Stimulated activated naive CD8-positive, alpha-beta T cell treated with anti-CD3 and anti-CD28 coated beads, Interleukin-15, Interleukin-2, amounts not matched to agents 100 ng/mL and 50 ng/mL, for 24 hours (primary cell): Measurements from ENCODE around the gene LEMD1.
A peak's percentile ranks its signal among the peaks of the same experiment; 100 is the strongest.
"Not testable (repeated sequence)": the region's sequence is repeated elsewhere in the genome, so short reads cannot be mapped to it uniquely, and the experiment has no call there.

ENCODE experiments used
- H3K27ac Mint-ChIP-seq: one replicate; pipeline ENCODE4 v1.8.0; 2021; ENCODE audit warnings: mild to moderate bottlenecking, mixed read lengths
- H3K27me3 Mint-ChIP-seq: one replicate; pipeline ENCODE4 v1.8.0; 2021; ENCODE audit warnings: mixed read lengths
- H3K36me3 Mint-ChIP-seq: one replicate; pipeline ENCODE4 v1.8.0; 2021; ENCODE audit warnings: low read depth, mixed read lengths
- H3K4me1 Mint-ChIP-seq: one replicate; pipeline ENCODE4 v1.8.0; 2021; ENCODE audit warnings: low read depth, mixed read lengths
- H3K4me3 Mint-ChIP-seq: one replicate; pipeline ENCODE4 v1.8.0; 2021; ENCODE audit warnings: mild to moderate bottlenecking, mixed read lengths
- H3K9me3 Mint-ChIP-seq: one replicate; pipeline ENCODE4 v1.8.0; 2021; ENCODE audit warnings: mixed read lengths

The LEMD1 gene

DNA sequence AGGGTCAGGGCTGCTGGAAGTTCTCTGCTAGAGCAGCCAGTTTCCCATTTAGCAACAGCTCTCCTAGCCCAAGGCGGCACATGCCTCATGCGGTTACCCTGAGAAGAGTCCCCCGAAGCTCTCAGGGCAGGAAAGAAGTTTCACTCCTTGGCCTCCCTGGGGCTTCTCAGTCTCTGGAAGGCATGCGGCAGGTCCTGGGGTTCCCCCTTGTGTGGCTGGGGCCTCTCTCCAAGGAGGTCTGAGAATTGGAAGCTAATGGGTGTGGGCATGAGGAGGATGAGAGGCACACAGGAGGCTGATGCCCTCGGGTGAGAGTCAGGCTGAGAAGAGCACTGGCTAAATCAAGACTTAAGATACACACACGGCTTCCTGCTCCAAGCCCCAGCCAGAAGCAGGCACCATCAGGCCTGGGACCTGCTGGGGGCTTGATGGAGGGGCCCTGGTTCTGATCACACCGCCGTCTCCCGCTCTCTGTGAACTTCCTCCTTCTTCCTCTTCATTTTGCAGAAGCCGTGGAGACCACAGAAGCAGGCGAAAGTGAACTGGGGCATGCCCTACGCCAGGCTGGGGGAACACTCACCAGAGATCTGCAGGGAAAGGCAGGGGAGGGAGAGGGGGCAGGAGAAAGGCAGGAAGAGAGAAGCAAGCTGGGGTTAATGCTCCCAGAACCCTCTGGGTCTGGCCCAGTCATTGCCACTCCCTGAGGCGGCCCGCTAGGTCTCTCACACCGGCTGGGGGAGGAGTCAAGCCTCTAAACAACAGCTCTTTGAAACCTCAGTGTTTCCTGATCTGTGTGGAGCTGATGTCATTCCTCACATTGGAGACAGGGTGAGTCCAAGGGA is 18.8 kb upstream of the LEMD1 start:
- Mint-ChIP-seq H3K9me3 (no peaks in the 10 kb centered on the region), H3K4me3 (peak overlapping the region; percentile 70), H3K4me1 (peaks cover 26% of the 10 kb centered on the region), H3K27ac (peak overlapping the region; percentile 86), H3K27me3 (no peaks in the 10 kb centered on the region), H3K36me3 (no peaks in the 10 kb centered on the region)

DNA sequence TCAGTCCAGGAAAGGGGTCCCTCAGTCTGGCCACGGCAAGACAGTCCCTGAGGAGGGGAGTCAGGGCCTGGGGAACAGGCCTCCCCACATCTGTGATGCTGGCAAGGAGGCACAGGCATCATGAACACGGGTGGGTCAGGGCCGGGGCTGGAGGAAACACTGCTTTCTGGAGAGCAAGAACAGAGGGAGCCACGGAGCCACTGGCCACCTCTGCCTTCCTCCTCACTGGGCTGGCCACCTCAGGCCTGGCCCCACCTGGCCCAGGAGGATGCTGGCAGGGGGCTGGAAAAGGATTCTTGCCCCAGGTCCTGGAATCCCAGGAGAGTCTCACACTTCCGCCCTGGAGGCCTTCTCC is 18.2 kb upstream of the LEMD1 start:
- H3K27me3 Mint-ChIP-seq: no peaks in the 10 kb centered on the region
- H3K27ac Mint-ChIP-seq: no peak overlapping the region
- peak overlapping the region; percentile 70 for H3K4me3 Mint-ChIP-seq
- H3K9me3 Mint-ChIP-seq: no peaks in the 10 kb centered on the region
- no peaks in the 10 kb centered on the region for H3K36me3 Mint-ChIP-seq
- peaks cover 29% of the 10 kb centered on the region for H3K4me1 Mint-ChIP-seq

DNA sequence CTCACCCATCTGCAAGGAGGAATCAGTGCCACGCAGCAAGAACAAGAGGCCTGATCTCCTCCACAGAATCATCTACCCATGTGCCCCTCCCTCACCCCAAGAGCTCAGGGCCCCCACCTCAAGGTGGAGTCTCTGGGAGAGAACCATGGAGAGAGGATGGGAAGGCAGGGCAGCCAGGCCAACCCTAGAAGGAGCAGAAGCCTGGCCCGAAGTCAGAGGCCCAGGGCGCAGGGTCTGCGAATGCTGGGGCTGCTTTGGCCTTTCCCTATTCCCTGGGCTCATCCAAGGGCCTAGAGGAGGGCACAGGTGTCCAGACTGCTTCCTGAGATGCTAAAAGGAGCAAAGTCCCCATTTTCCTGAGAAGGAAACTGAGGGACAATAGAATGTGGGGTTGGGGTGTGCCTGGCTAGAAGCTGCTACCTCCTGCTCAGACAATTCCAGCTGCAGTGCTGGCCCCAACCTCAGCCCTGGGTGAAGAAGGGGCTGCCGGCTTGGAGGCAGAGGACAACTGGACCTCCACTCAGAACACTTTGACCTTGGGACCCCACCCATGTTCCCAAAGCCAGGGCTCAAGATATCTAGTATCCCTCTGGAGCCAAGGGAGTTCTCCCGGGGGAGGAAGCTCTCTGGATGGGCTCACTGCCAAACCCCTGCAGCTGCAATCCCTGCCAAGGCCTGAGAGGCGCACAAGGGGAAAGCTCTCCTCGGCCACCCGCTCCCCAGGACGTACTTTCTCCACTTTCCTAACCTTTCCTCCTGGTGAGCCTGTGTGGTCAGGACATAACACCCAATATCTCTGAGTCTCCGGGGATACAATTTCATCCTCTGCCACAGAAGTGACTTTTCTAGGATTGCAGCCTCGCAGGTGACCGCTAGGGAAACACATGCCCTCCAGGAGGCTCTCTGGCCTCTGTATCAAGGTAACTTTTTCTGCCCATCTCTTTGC is 16.6 kb upstream of the LEMD1 start:
- Mint-ChIP-seq H3K27me3 (peaks cover 4% of the 10 kb centered on the region), H3K9me3 (no peaks in the 10 kb centered on the region), H3K36me3 (no peaks in the 10 kb centered on the region), H3K27ac (no peak overlapping the region), H3K4me3 (no peak overlapping the region), H3K4me1 (peaks cover 30% of the 10 kb centered on the region)

DNA sequence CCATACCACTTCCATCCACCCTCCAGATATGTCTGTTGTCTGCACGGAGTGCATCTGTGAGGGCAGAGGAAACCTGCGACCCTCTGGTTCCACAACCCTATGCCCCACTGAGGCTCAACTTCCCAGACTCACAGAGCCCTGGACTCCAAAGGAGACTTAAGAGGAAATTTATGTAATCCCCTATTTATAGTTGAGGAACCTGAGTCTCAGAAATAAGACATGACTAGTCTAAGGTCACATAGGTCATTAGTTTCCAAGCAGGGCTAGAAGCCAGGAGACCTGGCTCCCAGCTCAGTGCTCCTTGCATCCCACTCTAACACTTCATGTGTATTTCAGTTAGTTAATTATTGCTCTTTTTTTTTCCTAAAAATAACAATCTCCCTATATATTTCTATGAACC is 15.7 kb upstream of the LEMD1 start:
- Mint-ChIP-seq H3K27ac (no peak overlapping the region), H3K36me3 (no peaks in the 10 kb centered on the region), H3K27me3 (peaks cover 4% of the 10 kb centered on the region), H3K9me3 (no peaks in the 10 kb centered on the region), H3K4me1 (peaks cover 30% of the 10 kb centered on the region), H3K4me3 (no peak overlapping the region)

DNA sequence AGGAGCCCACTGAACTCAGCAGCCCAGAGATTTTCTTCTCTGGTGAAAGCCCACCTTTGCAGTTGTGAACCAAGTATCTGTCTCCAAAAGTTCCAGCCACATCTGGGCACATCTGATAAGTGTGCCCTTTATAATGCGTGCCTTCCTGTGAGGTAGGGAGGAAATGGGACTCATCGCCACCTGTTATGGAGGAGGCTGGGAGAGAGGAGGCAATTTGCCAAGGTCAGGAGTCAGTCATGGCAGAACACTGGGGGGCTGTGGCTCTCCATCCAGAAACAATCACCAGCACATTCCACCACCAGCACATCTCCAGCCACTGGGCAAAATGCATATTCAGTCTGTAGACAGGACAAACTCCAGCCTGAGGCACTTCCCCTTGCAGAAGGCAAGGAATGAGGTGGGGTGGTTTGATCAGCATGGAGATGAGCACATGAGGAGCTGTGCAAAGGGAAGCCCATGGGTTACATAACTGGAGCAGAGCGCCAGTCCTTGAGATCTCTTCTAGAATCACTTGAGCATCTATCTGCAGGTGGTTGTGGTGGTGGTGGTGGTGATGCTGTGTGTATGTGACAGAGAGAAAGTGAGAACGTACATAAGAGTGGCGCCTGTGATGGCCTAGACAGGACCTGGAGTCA is 15.0 kb upstream of the LEMD1 start:
- Mint-ChIP-seq H3K27ac (no peak overlapping the region), H3K27me3 (peaks cover 4% of the 10 kb centered on the region), H3K9me3 (no peaks in the 10 kb centered on the region), H3K4me3 (no peak overlapping the region), H3K36me3 (no peaks in the 10 kb centered on the region), H3K4me1 (peaks cover 28% of the 10 kb centered on the region)

DNA sequence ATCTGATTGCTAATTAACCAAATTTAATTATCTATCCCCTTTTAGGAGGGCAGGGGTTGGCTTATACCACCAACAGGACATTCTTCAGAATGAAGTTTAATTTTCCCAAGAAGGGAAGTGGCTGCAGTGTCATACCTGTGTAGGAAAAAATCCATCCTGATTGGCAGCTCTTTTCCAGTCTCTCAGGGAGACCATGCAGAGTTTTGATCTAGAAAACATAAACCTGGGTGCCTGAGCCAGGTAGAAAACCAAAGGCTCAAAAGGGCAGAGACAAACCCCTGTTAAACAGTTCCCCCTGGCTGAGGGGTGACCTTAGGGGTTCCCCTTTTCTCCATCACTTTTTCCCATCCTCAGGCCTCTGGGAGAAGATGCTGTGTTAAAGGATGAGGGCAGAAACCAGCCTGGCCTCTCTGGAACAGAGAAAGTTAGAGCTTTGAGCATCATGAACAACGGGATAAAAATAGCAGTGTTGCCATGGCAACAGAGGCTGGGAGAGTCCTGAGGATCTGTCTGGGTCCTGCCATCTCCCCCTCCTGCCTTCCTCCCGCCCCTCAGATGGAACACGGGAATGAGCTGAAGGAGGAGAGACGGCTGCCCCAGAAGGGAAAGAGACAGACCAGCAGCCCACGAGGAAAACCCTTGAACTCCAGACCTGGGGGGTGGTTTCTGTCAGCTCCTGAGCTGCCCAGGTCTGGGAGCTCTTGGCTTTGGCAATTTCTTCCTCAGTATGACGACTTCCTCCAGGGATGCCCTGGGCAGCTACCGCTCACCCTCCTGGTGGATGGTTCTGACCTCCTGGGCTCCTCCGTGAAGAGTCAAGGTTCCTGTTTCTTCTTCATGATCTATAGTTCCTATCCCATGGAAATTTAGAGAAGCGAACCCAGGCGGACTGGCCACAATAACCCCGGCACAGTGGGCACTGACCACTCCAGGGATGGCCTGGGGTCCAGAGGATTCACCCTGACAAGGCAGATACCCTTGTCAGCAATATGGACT is 14.0 kb upstream of the LEMD1 start:
- Mint-ChIP-seq H3K36me3 (no peaks in the 10 kb centered on the region), H3K9me3 (no peaks in the 10 kb centered on the region), H3K27me3 (peaks cover 4% of the 10 kb centered on the region), H3K4me1 (peaks cover 23% of the 10 kb centered on the region), H3K4me3 (no peak overlapping the region), H3K27ac (no peak overlapping the region)

DNA sequence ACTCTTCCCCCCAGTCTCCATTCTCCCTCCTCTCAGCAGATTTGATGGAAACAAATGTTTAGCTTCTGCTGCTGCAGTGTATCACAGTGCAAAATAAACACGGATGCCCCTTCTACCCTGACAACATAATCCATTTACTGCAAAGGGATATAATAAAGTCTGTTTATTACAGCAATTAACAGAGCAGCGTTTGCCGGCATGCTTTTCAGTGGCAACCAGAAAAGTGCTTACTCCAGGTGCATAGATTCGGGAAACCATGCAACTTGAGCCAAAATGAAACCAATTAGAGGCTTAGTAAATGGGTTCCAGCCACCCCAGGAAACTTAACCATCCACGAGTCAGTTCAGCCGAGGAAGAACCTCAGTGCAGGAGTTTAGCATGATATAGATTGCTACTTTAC is 12.9 kb upstream of the LEMD1 start:
- Mint-ChIP-seq H3K27me3 (peaks cover 4% of the 10 kb centered on the region), H3K9me3 (no peaks in the 10 kb centered on the region), H3K4me3 (no peak overlapping the region), H3K27ac (no peak overlapping the region), H3K36me3 (no peaks in the 10 kb centered on the region), H3K4me1 (peaks cover 19% of the 10 kb centered on the region)

DNA sequence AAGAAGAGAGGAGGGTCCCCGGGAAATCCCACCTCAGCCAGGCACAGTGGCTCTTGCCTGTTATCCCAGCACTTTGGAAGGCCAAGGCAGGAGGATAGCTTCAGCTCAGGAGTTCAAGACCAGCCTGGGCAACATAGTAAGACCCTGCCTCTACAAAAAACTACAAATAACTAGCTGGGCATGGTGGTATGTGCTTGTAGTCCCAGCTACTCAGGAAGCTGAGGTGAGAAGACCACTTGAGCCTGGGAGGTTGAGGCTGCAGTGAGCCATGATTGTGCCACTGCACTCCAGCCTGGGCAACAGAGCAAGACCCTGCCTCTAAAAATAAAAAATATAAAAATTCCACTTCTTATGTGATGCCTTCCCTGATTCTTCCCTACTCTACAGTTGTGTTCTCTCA is 10.8 kb upstream of the LEMD1 start:
- H3K36me3 Mint-ChIP-seq, H3K27ac Mint-ChIP-seq, H3K4me3 Mint-ChIP-seq, H3K9me3 Mint-ChIP-seq, H3K27me3 Mint-ChIP-seq: not testable (repeated sequence)
- H3K4me1 Mint-ChIP-seq: peaks cover 16% of the 10 kb centered on the region

DNA sequence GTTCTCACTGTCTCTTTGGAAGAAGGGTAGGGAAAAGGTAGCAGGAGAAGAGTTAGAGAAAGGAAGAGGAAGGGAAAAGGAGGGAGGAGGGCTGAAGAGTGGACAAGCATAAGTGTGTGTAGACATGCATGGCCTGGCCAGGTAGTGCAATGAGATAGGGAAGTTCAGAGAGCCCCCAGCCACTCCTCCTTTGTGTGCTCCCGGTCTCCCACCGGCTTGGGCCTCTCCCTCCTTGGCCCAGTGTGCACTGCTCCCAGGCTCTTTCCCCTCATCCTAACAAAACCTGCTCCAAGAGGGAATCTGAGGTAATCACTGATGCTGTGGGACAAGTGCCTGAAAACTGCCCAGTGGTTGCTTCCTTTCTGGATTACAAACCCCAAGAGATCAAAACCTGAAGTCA is 10.3 kb upstream of the LEMD1 start:
- Mint-ChIP-seq H3K4me1 (peaks cover 16% of the 10 kb centered on the region), H3K4me3 (no peak overlapping the region), H3K27me3 (peaks cover 4% of the 10 kb centered on the region), H3K9me3 (no peaks in the 10 kb centered on the region), H3K27ac (no peak overlapping the region), H3K36me3 (no peaks in the 10 kb centered on the region)

DNA sequence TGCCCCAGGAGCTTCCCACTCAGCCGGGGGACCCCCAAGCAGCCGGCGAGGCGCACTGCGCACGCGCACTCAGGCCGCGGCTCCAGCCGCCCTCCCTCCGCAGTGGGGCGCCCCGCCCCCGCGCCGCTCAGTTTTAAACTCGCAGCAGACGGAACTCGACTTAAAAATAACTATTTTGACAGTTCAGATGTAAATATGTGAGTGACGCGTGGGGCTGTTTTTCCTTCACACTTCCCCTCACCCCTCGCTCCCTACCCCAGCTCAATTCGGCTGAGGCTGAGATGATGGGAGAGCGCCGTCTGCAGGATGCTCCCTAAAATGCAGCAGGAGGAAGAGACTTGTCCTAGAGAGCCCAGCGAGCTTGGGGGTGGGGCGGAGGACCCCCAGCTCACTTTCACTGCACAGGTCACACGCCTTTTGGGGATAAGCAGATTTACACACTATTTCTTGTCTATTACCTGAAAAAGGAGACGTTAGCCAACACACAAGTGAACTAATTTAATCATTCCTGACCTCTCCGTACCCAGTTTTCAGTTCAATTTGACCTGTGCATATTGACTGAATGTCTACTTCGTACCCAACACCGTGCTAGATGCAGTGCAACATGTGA is 8.9 kb upstream of the LEMD1 start:
- H3K27ac Mint-ChIP-seq: no peak overlapping the region
- H3K4me3 Mint-ChIP-seq: peak overlapping the region; percentile 79
- no peaks in the 10 kb centered on the region for H3K36me3 Mint-ChIP-seq
- peaks cover 12% of the 10 kb centered on the region for H3K27me3 Mint-ChIP-seq
- peaks cover 16% of the 10 kb centered on the region for H3K4me1 Mint-ChIP-seq
- no peaks in the 10 kb centered on the region for H3K9me3 Mint-ChIP-seq

DNA sequence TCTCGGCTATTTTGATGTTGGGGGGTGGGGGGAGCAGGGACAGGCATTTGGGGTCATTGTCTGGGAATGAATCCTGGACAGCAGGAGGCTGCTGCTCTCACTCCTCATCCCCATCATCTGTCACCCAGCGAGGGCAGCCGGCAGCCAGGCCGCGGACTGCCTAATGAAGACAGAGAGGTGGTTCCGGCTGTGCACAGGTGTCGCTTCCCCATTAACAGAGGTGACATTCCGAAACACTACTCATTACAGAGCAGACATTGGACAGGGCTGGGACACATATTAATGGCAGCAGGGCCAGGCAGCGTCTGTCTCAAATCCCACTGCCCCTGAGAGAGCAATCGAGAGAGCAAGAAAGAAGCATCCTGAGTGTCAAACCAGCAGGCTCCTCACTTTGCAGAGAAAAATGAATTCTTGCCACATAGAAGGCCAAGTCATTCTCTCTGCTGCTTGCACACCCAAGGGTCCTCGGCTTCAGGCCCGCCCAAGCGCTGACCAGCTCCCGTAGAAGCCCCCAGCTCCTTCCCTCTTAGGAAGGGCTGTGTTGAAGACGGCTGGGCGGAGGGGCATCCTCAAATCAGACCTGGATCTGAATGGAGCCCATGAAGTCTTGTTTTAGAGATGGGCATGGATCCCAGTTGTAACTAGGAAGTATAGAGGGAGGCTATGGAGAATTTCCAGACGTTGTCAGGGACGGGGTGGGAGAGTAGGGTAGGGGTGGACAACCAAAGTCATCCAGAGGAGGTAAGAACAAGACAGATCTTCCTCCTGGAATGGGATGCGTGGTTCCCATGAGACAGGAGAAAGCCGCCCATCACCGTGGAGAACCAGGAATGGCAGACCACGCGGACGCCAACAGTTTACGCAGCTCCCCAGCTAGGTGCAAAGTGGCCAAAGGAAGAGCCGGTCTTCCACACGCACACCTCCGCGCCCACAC is 8.2 kb upstream of the LEMD1 start:
- Mint-ChIP-seq H3K36me3 (no peaks in the 10 kb centered on the region), H3K4me1 (peaks cover 13% of the 10 kb centered on the region), H3K27ac (no peak overlapping the region), H3K4me3 (peak overlapping the region; percentile 79), H3K9me3 (no peaks in the 10 kb centered on the region), H3K27me3 (peaks cover 12% of the 10 kb centered on the region)

DNA sequence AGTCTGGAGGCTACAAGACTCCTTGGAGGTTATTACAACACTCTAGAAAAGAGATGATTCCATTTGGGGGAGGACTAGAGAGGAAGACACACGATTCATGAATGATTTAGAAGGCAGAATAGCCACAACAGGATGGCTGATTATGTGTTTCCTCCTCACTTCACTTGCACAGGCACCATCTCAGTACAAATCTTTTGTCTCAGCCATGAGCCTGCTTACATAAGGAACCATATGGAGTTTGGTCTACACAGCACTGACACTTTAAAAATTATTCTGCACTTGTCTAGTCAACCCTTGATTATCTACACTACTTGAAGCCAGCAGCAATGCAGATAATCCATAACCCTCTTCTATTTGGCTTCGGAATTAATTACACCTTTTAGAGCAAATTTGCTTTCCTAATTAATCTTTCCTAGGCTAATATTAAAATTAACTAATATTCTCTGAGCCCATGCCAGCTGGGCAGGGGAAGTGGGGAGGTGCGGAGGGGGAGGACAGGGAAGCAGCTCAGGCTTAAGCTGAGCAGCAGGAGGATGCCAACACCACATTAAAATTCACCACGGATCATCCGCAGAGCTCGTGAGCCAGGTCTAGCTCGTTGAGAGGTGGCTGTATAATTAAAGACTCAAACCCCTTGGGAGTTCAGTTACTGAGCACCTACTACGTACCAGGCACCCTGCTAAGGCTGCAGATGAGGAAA is 3.2 kb upstream of the LEMD1 start:
- Mint-ChIP-seq H3K36me3 (no peaks in the 10 kb centered on the region), H3K27me3 (peaks cover 33% of the 10 kb centered on the region), H3K4me3 (no peak overlapping the region), H3K27ac (no peak overlapping the region), H3K9me3 (no peaks in the 10 kb centered on the region), H3K4me1 (no peaks in the 10 kb centered on the region)
